Memory B cell (primary cell): ENCODE data around the gene JAM3.
"Not testable (repeated sequence)": the region's sequence is repeated elsewhere in the genome, so short reads cannot be mapped to it uniquely, and the experiment has no call there.

ENCODE experiments used
- ATAC-seq: fragments of 150-1000 bp; cut with Tn5 transposase; 2 replicates; pipeline ENCODE4 v1.10.0; 2021; ENCODE audit warnings: low read depth, mild to moderate bottlenecking, moderate library complexity
- DNase-seq, 2 donors: peaks; one replicate each; pipeline ENCODE4 v3.0.0; 2022; ENCODE audit warnings: low spot score in 2 of 2
- H3K27ac Mint-ChIP-seq: one replicate; pipeline ENCODE4 v1.8.0; 2022; ENCODE audit warnings: mild to moderate bottlenecking, moderate library complexity, mixed read lengths
- H3K27me3 Mint-ChIP-seq: one replicate; pipeline ENCODE4 v1.8.0; 2022; ENCODE audit warnings: mixed read lengths
- H3K36me3 Mint-ChIP-seq: one replicate; pipeline ENCODE4 v1.8.0; 2022; ENCODE audit warnings: mild to moderate bottlenecking, mixed read lengths
- H3K4me1 Mint-ChIP-seq: one replicate; pipeline ENCODE4 v1.8.0; 2022; ENCODE audit warnings: mixed read lengths
- H3K4me3 Mint-ChIP-seq: one replicate; pipeline ENCODE4 v1.8.0; 2022; ENCODE audit warnings: mild to moderate bottlenecking, moderate library complexity, mixed read lengths
- H3K9me3 Mint-ChIP-seq: one replicate; pipeline ENCODE4 v1.8.0; 2022; ENCODE audit warnings: mixed read lengths

The JAM3 gene

GRCh38 chr11:134063124-134063495, 5.8 kb upstream of the JAM3 start:
- Mint-ChIP-seq H3K9me3 (no peaks in the 10 kb centered on the region), H3K4me3 (no peak overlapping the region), H3K4me1 (no peaks in the 10 kb centered on the region), H3K27ac (no peak overlapping the region), H3K36me3 (no peaks in the 10 kb centered on the region), H3K27me3 (peaks cover 13% of the 10 kb centered on the region)
- ATAC-seq: no peak
- no peak for DNase-seq

- DNase-seq (no peak), ATAC-seq (no peak)
- no peak overlapping the region for H3K27ac Mint-ChIP-seq
- no peaks in the 10 kb centered on the region for H3K9me3 Mint-ChIP-seq
- peaks cover 5% of the 10 kb centered on the region for H3K4me1 Mint-ChIP-seq
- H3K4me3 Mint-ChIP-seq: no peak overlapping the region
- no peaks in the 10 kb centered on the region for H3K36me3 Mint-ChIP-seq
- H3K27me3 Mint-ChIP-seq: peaks cover 8% of the 10 kb centered on the region
These were observed 4.7 kb upstream of the JAM3 start for GRCh38 chr11:134063991-134064747.

GRCh38 chr11:134065381-134065780, 3.5 kb upstream of the JAM3 start:
- Mint-ChIP-seq H3K4me3 (no peak overlapping the region), H3K9me3 (no peaks in the 10 kb centered on the region), H3K4me1 (peaks cover 10% of the 10 kb centered on the region), H3K27me3 (peaks cover 5% of the 10 kb centered on the region), H3K36me3 (no peaks in the 10 kb centered on the region), H3K27ac (no peak overlapping the region)
- no peak for DNase-seq
- ATAC-seq: no peak

GRCh38 chr11:134066943-134067885, 1.7 kb upstream of the JAM3 start:
- H3K27me3 Mint-ChIP-seq: peaks cover 3% of the 10 kb centered on the region
- no peak overlapping the region for H3K4me3 Mint-ChIP-seq
- no peaks in the 10 kb centered on the region for H3K36me3 Mint-ChIP-seq
- no peak for DNase-seq
- peaks cover 2% of the 10 kb centered on the region for H3K9me3 Mint-ChIP-seq
- no peak for ATAC-seq
- H3K4me1 Mint-ChIP-seq: peaks cover 18% of the 10 kb centered on the region
- H3K27ac Mint-ChIP-seq: no peak overlapping the region

- H3K9me3 Mint-ChIP-seq: peaks cover 2% of the 10 kb centered on the region
- ATAC-seq (no peak), DNase-seq (peak in 1 of 2 donors; percentile 20)
- H3K36me3 Mint-ChIP-seq: no peaks in the 10 kb centered on the region
- H3K4me3 Mint-ChIP-seq: peak overlapping the region; percentile 74
- peak overlapping the region; percentile 95 for H3K27ac Mint-ChIP-seq
- H3K27me3 Mint-ChIP-seq: peaks cover 3% of the 10 kb centered on the region
- peaks cover 35% of the 10 kb centered on the region for H3K4me1 Mint-ChIP-seq
These were observed 812 bp downstream of the JAM3 start for GRCh38 chr11:134069426-134070341.

- H3K4me1 Mint-ChIP-seq: peaks cover 40% of the 10 kb centered on the region
- no peaks in the 10 kb centered on the region for H3K36me3 Mint-ChIP-seq
- peak overlapping the region; percentile 74 for H3K4me3 Mint-ChIP-seq
- DNase-seq (no peak), ATAC-seq (no peak)
- H3K9me3 Mint-ChIP-seq: peaks cover 2% of the 10 kb centered on the region
- peaks cover 2% of the 10 kb centered on the region for H3K27me3 Mint-ChIP-seq
- peak overlapping the region; percentile 77 for H3K27ac Mint-ChIP-seq
These were observed 1.5 kb downstream of the JAM3 start for GRCh38 chr11:134070342-134070845.

- H3K4me1 Mint-ChIP-seq: peaks cover 45% of the 10 kb centered on the region
- peaks cover 2% of the 10 kb centered on the region for H3K9me3 Mint-ChIP-seq
- DNase-seq (no peak), ATAC-seq (no peak)
- no peaks in the 10 kb centered on the region for H3K36me3 Mint-ChIP-seq
- H3K27ac Mint-ChIP-seq: peak overlapping the region; percentile 80
- H3K4me3 Mint-ChIP-seq: no peak overlapping the region
- H3K27me3 Mint-ChIP-seq: no peaks in the 10 kb centered on the region
These were observed 2.4 kb downstream of the JAM3 start for GRCh38 chr11:134071306-134071705.

GRCh38 chr11:134071766-134072402, 3.0 kb downstream of the JAM3 start:
- H3K4me1 Mint-ChIP-seq: peaks cover 45% of the 10 kb centered on the region
- DNase-seq: no peak
- no peaks in the 10 kb centered on the region for H3K27me3 Mint-ChIP-seq
- peaks cover under 1% of the 10 kb centered on the region for H3K36me3 Mint-ChIP-seq
- peaks cover 2% of the 10 kb centered on the region for H3K9me3 Mint-ChIP-seq
- ATAC-seq: no peak
- peak overlapping the region; percentile 3 for H3K4me3 Mint-ChIP-seq
- H3K27ac Mint-ChIP-seq: peak overlapping the region; percentile 80

GRCh38 chr11:134072844-134073243, 4.0 kb downstream of the JAM3 start:
- peaks cover 48% of the 10 kb centered on the region for H3K4me1 Mint-ChIP-seq
- peak; percentile 47 for ATAC-seq
- H3K27me3 Mint-ChIP-seq: no peaks in the 10 kb centered on the region

GRCh38 chr11:134074346-134074745, 5.5 kb downstream of the JAM3 start:
- no peak for ATAC-seq
- no peak for DNase-seq
- H3K4me1 Mint-ChIP-seq: peaks cover 45% of the 10 kb centered on the region
- H3K27ac Mint-ChIP-seq: peak overlapping the region; percentile 80
- no peak overlapping the region for H3K4me3 Mint-ChIP-seq
- H3K9me3 Mint-ChIP-seq: peaks cover 2% of the 10 kb centered on the region
- H3K27me3 Mint-ChIP-seq: no peaks in the 10 kb centered on the region
- H3K36me3 Mint-ChIP-seq: peaks cover 5% of the 10 kb centered on the region

More at GRCh38 chr11:134072844-134073243, 4.0 kb downstream of the JAM3 start:
- Mint-ChIP-seq H3K9me3 (peaks cover 2% of the 10 kb centered on the region), H3K36me3 (peaks cover 3% of the 10 kb centered on the region), H3K4me3 (peak overlapping the region; percentile 45), H3K27ac (peak overlapping the region; percentile 80)
- peak in 1 of 2 donors; percentile 28 for DNase-seq

GRCh38 chr11:134074766-134075165, 5.9 kb downstream of the JAM3 start:
- Mint-ChIP-seq H3K4me3 (no peak overlapping the region), H3K36me3 (peaks cover 5% of the 10 kb centered on the region), H3K27ac (peak overlapping the region; percentile 80), H3K27me3 (no peaks in the 10 kb centered on the region), H3K9me3 (peaks cover 2% of the 10 kb centered on the region), H3K4me1 (peaks cover 45% of the 10 kb centered on the region)
- DNase-seq (no peak), ATAC-seq (no peak)

GRCh38 chr11:134079317-134079716, 10.4 kb downstream of the JAM3 start:
- no peaks in the 10 kb centered on the region for H3K27me3 Mint-ChIP-seq
- no peak overlapping the region for H3K27ac Mint-ChIP-seq
- H3K36me3 Mint-ChIP-seq: peaks cover 26% of the 10 kb centered on the region
- peaks cover 10% of the 10 kb centered on the region for H3K9me3 Mint-ChIP-seq
- ATAC-seq (no peak), DNase-seq (no peak)
- H3K4me3 Mint-ChIP-seq: no peak overlapping the region
- H3K4me1 Mint-ChIP-seq: peaks cover 25% of the 10 kb centered on the region

GRCh38 chr11:134081258-134081657, 12.4 kb downstream of the JAM3 start:
- not testable (repeated sequence) for H3K4me3 Mint-ChIP-seq, DNase-seq, ATAC-seq, H3K27me3 Mint-ChIP-seq, H3K27ac Mint-ChIP-seq
- Mint-ChIP-seq H3K36me3 (peaks cover 26% of the 10 kb centered on the region), H3K4me1 (peaks cover 13% of the 10 kb centered on the region), H3K9me3 (peaks cover 10% of the 10 kb centered on the region)
